HL-60 (cell line): ENCODE results near the gene FBXO42.

ENCODE experiments used
- DNase-seq, 2 experiments: peaks; one replicate each; pipeline ENCODE4 v3.0.0-alpha.2; 2010 to 2020; ENCODE audit warnings: low read depth in 1 of 2, low spot score in 1 of 2
- H3K27ac ChIP-seq: fragments of 250-450 bp; sonication (Bioruptor Pico); replicated peaks from 2 replicates; pipeline ENCODE4 v1.5.1; 2020; ENCODE audit warnings: mild to moderate bottlenecking, moderate library complexity
- H3K27me3 ChIP-seq: fragments of 250-450 bp; sonication (Bioruptor Pico); 2 replicates; pipeline ENCODE4 v1.5.1; 2021; ENCODE audit warnings: mild to moderate bottlenecking, moderate library complexity; ENCODE audit not compliant: insufficient read depth, poor library complexity, severe bottlenecking
- H3K4me3 ChIP-seq: replicated peaks from 2 replicates; pipeline ENCODE4 v1.5.1; 2011; ENCODE audit warnings: mild to moderate bottlenecking, control low read depth, low read length; ENCODE audit not compliant: insufficient read depth
- CTCF ChIP-seq: IDR thresholded peaks from one replicate; pipeline ENCODE4 v1.5.1; 2011; ENCODE audit warnings: low read length, control low read depth, inconsistent platforms; ENCODE audit not compliant: insufficient read depth
- GABPA ChIP-seq: IDR thresholded peaks from 2 replicates; pipeline ENCODE4 v1.6.1; 2012; ENCODE audit warnings: low read depth
- POLR2AphosphoS5 ChIP-seq: IDR thresholded peaks from 2 replicates; pipeline ENCODE4 v1.6.1; 2012; ENCODE audit warnings: low read depth
- REST ChIP-seq: IDR thresholded peaks from 2 replicates; pipeline ENCODE4 v1.6.1; 2012; ENCODE audit warnings: low read depth; ENCODE audit not compliant: insufficient replicate concordance
- SPI1 ChIP-seq: IDR thresholded peaks from 2 replicates; pipeline ENCODE4 v1.6.1; 2012; ENCODE audit warnings: low read depth, mild to moderate bottlenecking, borderline replicate concordance

The FBXO42 gene

DNA sequence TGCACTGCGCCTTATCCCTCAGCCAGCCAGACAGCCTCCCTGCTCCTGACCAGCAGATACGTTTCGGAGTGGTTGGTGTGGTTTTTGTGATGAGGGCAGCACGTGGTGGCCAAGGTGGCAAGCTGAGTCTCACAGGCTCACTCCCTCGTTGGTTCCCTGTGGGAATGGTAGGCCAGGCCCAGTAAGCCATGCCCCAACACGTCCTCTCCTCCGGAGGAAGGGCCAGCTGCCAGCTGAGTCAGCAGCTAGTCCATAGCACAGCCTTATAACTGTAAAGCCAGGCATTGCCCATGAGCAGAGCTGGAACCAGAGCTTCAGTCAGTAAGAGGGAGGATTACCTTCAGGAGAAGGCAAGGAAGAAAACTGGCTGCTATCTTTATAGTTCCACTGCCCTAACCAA is 44.3 kb upstream of the FBXO42 start:
- H3K4me3 ChIP-seq: no peak overlapping the region
- H3K27ac ChIP-seq: no peak overlapping the region
- TF ChIP-seq SPI1 (no peak), POLR2AphosphoS5 (no peak), REST (no peak), CTCF (no peak), GABPA (no peak)
- H3K27me3 ChIP-seq: no peaks in the 10 kb centered on the region
- DNase-seq: no peak

DNA sequence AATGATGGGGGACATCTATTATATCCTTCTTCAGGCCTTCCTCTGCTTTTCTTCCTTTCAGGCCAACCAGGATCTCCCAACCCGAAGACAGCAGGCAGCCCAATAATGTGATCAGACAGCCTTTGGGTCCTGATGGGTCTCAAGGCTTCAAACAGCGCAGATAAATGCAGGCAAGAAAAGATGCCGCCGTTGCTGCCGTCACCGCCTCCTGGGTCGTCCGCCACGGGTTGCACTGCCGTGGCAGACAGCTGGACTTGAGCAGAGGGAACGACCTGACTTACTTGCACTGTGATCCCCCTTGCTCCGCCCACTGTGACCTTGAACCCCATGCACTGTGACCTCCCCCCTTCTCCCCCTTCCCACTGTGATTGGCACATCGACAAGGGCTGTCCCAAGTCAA is 42.7 kb upstream of the FBXO42 start:
- no peak for TF ChIP-seq GABPA
- no peak for TF ChIP-seq POLR2AphosphoS5
- TF ChIP-seq REST: no peak
- no peak for TF ChIP-seq CTCF
- no peak for TF ChIP-seq SPI1

GRCh38 chr1:16393570-16394521 is 41.6 kb upstream of the FBXO42 start:
- Histone ChIP-seq H3K4me3 (no peak overlapping the region), H3K27ac (no peak overlapping the region), H3K27me3 (no peaks in the 10 kb centered on the region)
- no peak for TF ChIP-seq REST
- no peak for TF ChIP-seq SPI1
- no peak for TF ChIP-seq POLR2AphosphoS5
- no peak for TF ChIP-seq CTCF
- TF ChIP-seq GABPA: no peak
- DNase-seq: no peak

More for the DNA sequence above, 42.7 kb upstream of the FBXO42 start:
- no peak overlapping the region for H3K27ac ChIP-seq
- H3K4me3 ChIP-seq: no peak overlapping the region
- no peaks in the 10 kb centered on the region for H3K27me3 ChIP-seq
- DNase-seq: no peak
